Anterior cingulate cortex (tissue), 58 donors: ENCODE results near the gene AR.

Experiments used
- DNase-seq, 58 donors: peaks; one replicate each; lab custom pipeline; 2025; lab: John Stamatoyannopoulos, UW

AR gene

GRCh38 chrX:67721321-67721720, 177.5 kb downstream of the AR start:
- DNase-seq: no peak

- peak in 1 of 58 donors; percentile 6 for DNase-seq
These were observed 179.9 kb downstream of the AR start for GRCh38 chrX:67723580-67724351.

- DNase-seq: peak in 9 of 58 donors; percentile 0 to 23 (median 1)
These were observed 180.7 kb downstream of the AR start for GRCh38 chrX:67724359-67725110.

GRCh38 chrX:67725471-67725870, 181.7 kb downstream of the AR start:
- no peak for DNase-seq

- no peak for DNase-seq
These were observed 182.2 kb downstream of the AR start for GRCh38 chrX:67726018-67726417.

GRCh38 chrX:67727576-67727975, 183.8 kb downstream of the AR start:
- no peak for DNase-seq

GRCh38 chrX:67730296-67730695, 186.5 kb downstream of the AR start:
- no peak for DNase-seq

GRCh38 chrX:67731061-67731460, 187.2 kb downstream of the AR start:
- DNase-seq: no peak

- DNase-seq: no peak
These were observed 189.0 kb downstream of the AR start for GRCh38 chrX:67732864-67733263.

GRCh38 chrX:67734111-67734753, 190.4 kb downstream of the AR start:
- DNase-seq: no peak

- no peak for DNase-seq
These were observed 205.7 kb downstream of the AR start for GRCh38 chrX:67749536-67749935.

GRCh38 chrX:67750694-67751093, 206.9 kb downstream of the AR start:
- no peak for DNase-seq

GRCh38 chrX:67759018-67759417, 215.2 kb downstream of the AR start:
- no peak for DNase-seq

- no peak for DNase-seq
These were observed 233.3 kb downstream of the AR start for GRCh38 chrX:67777148-67777547.

GRCh38 chrX:67779099-67779498, 235.3 kb downstream of the AR start:
- no peak for DNase-seq
